NCI-H1092 (cell line): ENCODE measurements around the gene EZH2.
A peak's percentile ranks its signal among the peaks of the same experiment; 100 is the strongest.

Experiments
- DNase-seq: peaks from one replicate; lab custom pipeline; 2025; lab: John Stamatoyannopoulos, UW

EZH2 gene

GRCh38 chr7:148898845-148899484, 14.9 kb upstream of the EZH2 start:
- no peak for DNase-seq

DNA sequence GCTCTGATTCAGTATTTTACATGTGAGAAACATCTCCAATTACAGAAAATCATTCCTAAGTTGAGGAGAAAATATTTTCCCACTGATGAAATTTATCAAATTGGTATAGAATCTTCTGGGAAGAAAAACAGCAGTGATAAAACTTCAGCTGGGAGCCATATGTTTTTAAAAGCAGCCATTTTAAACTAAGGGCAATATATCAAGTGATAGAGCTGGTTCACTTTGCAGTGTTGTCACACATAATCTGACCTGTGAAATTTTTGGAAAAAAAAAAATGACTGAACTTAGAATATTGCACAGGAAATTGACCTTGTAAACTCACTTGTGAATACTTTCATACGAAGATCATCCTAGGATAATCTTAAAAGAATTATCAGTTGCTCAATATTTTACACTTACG, 10.5 kb upstream of the EZH2 start:
- no peak for DNase-seq

- DNase-seq, result no peak
Measured at GRCh38 chr7:148893071-148893470, 9.0 kb upstream of the EZH2 start.

DNA sequence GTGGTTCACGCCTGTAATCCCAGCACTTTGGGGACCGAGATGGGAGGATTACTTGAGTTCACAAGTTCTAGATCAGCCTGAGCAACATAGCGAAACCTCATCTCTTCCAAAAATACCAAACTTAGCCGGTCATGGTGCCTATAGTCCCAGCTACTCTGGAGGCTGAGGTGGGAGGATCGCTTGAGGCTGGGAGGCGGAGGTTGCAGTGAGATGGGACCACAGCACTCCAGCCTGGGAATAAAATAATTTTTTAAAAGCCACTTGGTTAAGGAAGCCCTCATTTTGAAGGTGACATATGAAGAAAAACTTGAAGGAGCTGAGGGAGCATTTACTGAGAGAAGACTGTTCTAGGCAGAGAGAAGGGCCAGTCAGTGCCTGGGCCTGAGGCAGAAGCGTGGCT, 4.2 kb upstream of the EZH2 start:
- DNase-seq, result no peak

- DNase-seq, result no peak
Measured at GRCh38 chr7:148886844-148887243, 2.8 kb upstream of the EZH2 start.

DNA sequence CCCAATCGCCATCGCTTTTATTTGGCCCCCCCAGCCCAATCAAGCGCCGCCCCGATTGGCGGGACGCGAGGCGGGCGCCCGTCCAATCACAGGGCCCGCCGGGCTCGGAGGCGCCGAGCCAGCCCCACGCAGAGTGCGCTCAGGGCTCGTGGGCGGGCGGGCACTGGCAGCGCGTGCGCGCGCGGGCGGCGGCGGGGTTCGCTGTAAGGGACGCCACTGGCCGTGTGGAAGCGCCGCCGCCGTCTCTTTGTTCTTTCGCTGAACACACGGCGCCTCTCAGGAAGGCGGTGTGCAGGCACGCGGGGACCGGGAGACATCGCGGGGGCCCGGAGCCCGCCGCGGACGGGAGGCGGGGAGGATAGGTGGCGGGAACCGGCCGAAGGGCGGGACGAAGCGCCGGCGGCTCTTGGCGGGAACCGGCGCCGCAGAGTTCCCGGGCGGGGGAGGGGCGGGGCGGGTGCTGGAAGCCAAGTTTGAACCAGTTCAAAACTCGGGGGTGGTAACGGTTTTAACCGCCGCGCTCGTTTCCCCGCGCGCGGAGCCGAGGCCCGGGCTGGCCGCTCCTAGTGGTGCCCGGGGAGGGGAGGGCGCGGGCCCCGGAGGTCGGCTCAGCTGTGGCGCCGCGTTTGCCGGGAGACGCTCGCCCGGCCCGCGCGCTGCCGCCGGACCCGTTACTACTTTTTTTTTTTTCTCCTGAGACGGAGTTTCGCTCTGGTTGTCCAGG, 370 bp upstream of the EZH2 start:
- DNase-seq, result peak; percentile 91

DNA sequence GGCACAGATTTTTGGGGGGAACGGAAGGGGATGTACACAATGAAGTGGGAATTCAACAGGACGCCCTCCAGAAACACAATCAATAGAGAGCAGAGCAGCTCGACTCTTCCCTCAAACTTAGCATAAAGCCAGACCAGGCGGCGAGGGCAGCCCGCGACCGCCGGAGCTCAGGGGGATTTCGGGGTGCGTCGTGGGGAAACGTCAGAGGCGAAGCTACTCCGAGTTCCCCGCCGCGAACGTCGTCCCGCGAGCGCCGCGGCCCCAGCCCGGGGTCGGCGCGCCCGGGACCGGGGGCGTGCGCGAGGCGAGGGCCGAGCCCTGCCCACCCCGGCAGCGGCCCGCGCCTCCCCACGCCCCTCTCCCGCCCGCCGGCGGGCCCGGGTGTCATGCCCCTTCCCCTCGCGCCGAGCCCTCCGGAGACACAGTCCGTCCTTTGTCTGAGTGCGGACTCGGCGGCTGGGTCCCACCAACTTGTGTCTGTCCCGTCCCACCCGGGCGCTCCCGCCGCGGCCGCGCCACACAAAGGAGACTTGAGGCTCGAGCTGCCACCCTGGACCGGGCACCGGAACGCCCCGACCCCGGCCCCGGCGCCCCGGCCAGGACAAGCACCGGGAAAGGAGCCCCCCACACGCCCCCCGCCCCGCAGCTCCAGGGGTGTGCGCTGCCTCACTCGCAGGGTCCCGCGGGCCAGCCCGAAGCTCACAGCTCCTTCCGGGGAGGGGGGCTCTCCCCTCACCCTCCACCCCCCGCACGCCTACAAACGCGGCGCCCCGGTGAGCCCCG, 634 bp downstream of the EZH2 start:
- peak; percentile 28 for DNase-seq

- no peak for DNase-seq
Measured at GRCh38 chr7:148882841-148883265, 1.2 kb downstream of the EZH2 start.

DNA sequence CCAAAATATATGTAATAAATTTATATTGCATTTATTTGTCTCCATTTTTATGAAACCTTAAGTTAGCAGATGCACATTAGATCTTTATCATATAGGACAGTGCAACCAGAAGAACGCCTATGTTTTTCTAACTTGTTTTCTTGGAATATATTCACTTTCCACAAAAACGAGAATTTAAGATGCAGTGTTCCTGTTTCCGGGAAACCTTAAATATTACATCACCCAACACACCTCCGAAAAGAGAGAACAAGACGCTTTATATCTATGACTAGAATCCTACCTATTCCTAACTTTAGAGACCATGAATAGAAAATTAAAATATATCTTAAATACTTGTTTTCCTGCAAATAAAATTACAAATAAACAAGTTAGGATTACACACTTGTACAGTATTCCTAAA, 1.9 kb downstream of the EZH2 start:
- no peak for DNase-seq

DNA sequence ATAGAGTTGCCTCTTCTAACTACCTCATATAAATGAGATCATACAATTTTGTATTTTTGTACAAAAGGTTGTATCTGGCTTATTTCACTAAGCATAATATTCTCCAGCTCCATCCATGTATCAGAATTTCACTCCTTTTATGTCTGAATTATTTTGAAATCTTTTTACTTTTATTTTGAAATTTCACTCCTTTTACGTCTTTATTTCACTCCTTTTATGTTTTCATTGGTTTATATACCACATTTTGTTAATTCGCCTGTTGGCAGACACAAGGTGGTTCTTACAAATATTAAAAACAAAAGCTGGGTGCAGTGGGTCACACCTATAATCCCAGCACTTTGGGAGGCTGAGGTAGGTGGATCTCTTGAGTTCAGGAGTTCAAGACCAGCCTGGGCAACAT, 5.8 kb downstream of the EZH2 start:
- DNase-seq, result no peak

DNA sequence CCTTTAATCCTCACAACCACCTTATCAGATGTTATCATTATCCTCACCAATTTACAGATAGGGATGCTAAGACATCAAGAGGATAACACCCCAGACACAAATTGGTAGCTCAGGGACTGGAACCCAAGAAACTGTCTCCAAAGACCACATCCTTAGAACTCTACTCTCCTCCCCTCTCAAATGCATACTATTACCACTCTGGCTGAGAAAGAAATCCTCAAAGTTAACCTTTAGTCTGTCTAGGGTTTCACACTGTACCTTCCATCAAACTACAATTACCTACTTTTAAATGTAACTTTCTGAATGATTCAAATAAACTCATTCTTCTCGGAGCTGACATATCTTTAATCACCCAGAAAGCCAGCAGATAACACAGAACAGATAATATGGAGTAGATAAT, 6.6 kb downstream of the EZH2 start:
- DNase-seq, result no peak

- no peak for DNase-seq
Measured at GRCh38 chr7:148872188-148872587, 11.9 kb downstream of the EZH2 start.

DNA sequence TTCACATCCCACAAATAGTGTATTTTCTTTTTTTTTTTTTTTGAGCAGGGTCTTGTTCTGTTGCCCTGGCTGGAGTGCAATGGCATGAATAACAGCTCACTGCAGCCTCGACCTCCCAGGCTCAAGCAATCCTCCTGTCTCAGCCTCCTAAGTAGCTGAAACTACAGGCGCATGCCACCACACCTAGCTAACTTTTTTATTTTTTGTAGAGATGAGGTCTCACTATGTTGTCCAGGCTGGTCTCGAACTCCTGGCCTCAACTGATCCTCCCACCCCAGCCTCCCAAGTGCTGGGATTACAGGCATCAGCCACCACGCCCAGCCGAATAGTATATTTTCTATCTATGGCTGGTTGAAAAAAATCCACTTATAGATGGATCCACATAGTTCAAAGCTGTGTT, 12.5 kb downstream of the EZH2 start:
- no peak for DNase-seq

GRCh38 chr7:148871030-148871429, 13.1 kb downstream of the EZH2 start:
- no peak for DNase-seq

GRCh38 chr7:148868378-148868674, 15.8 kb downstream of the EZH2 start:
- DNase-seq, result no peak

DNA sequence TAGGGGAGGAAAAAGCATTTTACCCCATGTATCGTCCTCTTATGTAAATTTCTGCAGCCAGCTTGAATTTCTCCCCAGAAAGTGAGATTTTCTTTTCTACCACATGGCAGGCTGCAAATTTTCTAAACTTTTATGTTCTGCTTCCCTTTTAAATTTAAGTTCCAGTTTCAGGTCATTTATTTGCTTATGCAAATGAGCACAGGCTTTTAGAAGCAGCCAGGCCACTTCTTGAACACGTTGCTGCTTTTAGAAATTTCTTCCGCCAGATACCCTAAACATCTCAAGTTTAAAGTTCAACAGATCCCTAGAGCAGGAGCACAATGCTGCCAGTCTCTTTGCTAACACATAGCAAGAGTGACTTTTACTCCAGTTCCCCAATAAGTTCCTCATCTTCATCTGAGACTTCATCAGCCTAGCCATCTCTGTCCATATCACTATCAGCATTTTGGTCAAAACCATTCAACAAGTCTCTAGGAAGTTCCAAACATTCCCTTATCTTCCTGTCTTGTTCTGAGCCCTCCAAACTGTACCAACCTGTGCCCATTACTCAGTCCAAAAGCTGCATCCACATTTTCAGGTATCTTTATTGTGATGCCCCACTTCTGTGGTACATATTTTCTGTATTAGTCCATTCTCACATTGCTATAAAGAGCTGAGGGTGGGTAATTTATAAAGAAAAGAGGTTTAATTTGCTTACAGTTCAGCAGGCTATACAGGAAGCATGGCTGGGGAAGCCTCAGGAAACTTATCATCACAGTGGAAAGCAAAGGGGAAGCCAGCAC, 16.3 kb downstream of the EZH2 start:
- DNase-seq, result no peak

DNA sequence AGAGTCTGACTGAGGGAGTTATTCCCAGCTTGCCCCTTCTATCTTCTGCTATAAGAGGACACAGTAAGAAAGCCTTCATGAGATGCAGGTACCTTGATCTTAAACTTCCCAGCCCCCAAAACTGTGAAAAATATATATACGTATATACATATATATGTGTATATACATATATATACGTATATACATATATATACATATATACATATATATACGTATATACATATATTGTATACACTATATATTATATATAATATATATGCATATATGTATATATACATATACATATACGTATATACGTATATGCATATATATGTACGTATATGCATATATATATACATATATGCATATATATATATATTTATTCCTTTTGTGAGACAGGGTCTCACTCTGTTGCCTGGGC, 17.7 kb downstream of the EZH2 start:
- no peak for DNase-seq

GRCh38 chr7:148865283-148865682, 18.8 kb downstream of the EZH2 start:
- no peak for DNase-seq

- no peak for DNase-seq
Measured at GRCh38 chr7:148863324-148863723, 20.8 kb downstream of the EZH2 start.

DNA sequence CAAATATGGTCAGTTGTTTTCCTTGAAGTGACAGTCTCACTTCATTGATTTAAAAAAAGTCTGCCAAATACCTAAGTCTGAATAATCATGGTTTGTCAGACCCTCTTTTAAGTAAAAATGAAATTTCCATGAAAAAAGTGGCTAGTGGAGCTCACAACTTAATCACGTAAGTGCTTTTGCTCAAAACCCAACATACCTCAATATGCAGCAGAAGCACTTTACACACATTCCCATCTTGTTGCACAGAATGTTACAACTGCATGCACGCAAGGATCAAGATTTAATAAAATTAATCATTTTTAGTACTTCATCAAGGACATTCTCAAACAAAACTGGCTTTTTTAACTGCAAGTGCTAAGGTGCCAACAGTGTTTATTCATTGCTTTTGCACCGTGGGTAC, 21.6 kb downstream of the EZH2 start:
- DNase-seq, result no peak

GRCh38 chr7:148858489-148858888, 25.6 kb downstream of the EZH2 start:
- DNase-seq, result no peak

DNA sequence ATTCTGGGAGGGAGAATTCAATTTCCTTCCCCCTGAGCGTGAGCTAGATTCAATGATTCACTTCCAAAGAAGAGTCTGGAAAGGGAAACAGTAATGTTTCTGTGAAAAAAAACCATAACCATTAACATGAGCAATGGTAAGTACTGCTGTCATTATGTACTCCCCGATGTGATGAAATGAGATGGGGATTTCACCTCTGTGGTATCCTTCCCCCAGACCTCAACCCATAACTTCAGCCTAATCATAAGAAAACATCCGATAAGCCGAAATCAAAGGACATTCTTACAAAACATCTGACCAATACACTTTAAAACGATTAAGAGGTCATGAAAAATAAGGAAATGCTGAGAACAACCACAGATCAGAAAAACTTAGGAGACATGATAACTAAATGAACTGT, 27.2 kb downstream of the EZH2 start:
- DNase-seq, result no peak

DNA sequence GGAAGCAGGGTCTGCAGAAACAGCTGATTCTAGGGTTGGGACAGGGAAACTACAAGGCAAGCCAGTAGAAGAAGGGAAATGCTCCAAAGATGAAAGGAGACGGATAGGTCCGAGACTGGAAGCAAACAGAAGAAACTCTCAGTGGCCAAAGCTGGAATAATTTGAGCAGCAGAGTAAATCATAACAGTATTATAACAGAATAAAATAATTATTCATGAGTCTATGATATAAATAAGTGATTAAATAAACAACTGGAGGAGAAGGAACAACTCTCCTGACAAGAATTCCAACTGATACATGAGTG, 27.6 kb downstream of the EZH2 start:
- no peak for DNase-seq
